Hepatocyte (in vitro differentiated cells): Measurements from ENCODE around the gene CHST11. TPM values are rescaled to one million over a fixed set of nuclear protein-coding genes. Genes with fewer than 3 reads are reported as not detected.

Source experiments
- DNase-seq: peaks from one replicate; pipeline ENCODE4 v3.0.0-alpha.2; 2016; ENCODE audit warnings: low spot score
- H2AFZ ChIP-seq: fragments of 200-600 bp; sonication (generic); 2 replicates; pipeline ENCODE4 v1.6.0; 2016; ENCODE audit warnings: antibody characterized with exemption, mild to moderate bottlenecking
- H3K27ac ChIP-seq: fragments of 200-600 bp; sonication (generic); 2 replicates; pipeline ENCODE4 v1.5.1; 2016; ENCODE audit warnings: mild to moderate bottlenecking
- H3K27me3 ChIP-seq: fragments of 200-600 bp; sonication (generic); 2 replicates; pipeline ENCODE4 v1.6.1; 2016
- H3K36me3 ChIP-seq: fragments of 200-600 bp; sonication (generic); replicated peaks from 2 replicates; pipeline ENCODE4 v1.5.1; 2016; ENCODE audit warnings: low read depth; ENCODE audit not compliant: insufficient read depth
- H3K4me1 ChIP-seq: fragments of 200-600 bp; sonication (generic); 2 replicates; pipeline ENCODE4 v1.5.1; 2016; ENCODE audit warnings: mild to moderate bottlenecking, moderate library complexity; ENCODE audit not compliant: insufficient read depth
- H3K4me2 ChIP-seq: fragments of 200-600 bp; sonication (generic); 2 replicates; pipeline ENCODE4 v1.6.0; 2016
- H3K4me3 ChIP-seq: fragments of 200-600 bp; sonication (generic); 2 replicates; pipeline ENCODE4 v1.5.1; 2016; ENCODE audit warnings: mild to moderate bottlenecking
- H3K79me2 ChIP-seq: fragments of 200-600 bp; sonication (generic); 2 replicates; pipeline ENCODE4 v1.6.0; 2017; ENCODE audit warnings: mild to moderate bottlenecking
- H3K9me2 ChIP-seq: fragments of 200-600 bp; sonication (generic); replicated peaks from 2 replicates; pipeline ENCODE4 v1.6.0; 2017; ENCODE audit warnings: mild to moderate bottlenecking; ENCODE audit not compliant: insufficient read depth
- H3K9me3 ChIP-seq: fragments of 200-600 bp; sonication (generic); 2 replicates; pipeline ENCODE4 v1.5.1; 2016; ENCODE audit warnings: low read depth, mild to moderate bottlenecking
- H4K20me1 ChIP-seq: fragments of 200-600 bp; sonication (generic); 2 replicates; pipeline ENCODE4 v1.6.0; 2016; ENCODE audit warnings: mild to moderate bottlenecking; ENCODE audit not compliant: insufficient read depth, poor library complexity, severe bottlenecking
- EZH2 ChIP-seq: fragments of 200-600 bp; sonication (generic); IDR thresholded peaks from 2 replicates; pipeline ENCODE4 v1.6.1; 2016; ENCODE audit warnings: antibody characterized with exemption, mild to moderate bottlenecking, borderline replicate concordance
- EZH2phosphoT487 ChIP-seq: fragments of 200-600 bp; sonication (generic); IDR thresholded peaks from one replicate; pipeline ENCODE4 v1.6.1; 2018; ENCODE audit warnings: antibody characterized with exemption, mild to moderate bottlenecking, low read depth, moderate library complexity; ENCODE audit not compliant: unreplicated experiment, severe bottlenecking
- WGBS: methylation state at CpG from one replicate; pipeline ENCODE4 v1.1.6; 2016; ENCODE audit warnings: low lambda C conversion rate; ENCODE audit errors: missing lambda C conversion rate; 5-methylcytosine and 5-hydroxymethylcytosine counted together
- polyA plus RNA-seq: library from polyadenylated mRNA; unstranded; fragments of >200 nt; fragmentation: Nextera tagmentation; extraction: Ambion mirVana; gene quantifications from 2 replicates; pipeline ENCODE4 v1.2.1, GENCODE V29; 2016
- total RNA-seq: library from RNA; depleted of rRNA; stranded (reverse); fragments of >200 nt; gene quantifications from 2 replicates; pipeline ENCODE4 v1.2.3, GENCODE V29; 2014
- TF ChIP-seq, protein P1 (sequence below): fragments of 200-600 bp; sonication (generic); IDR thresholded peaks from 2 replicates; pipeline ENCODE4 v1.5.1; 2016; ENCODE audit warnings: antibody characterized with exemption, mild to moderate bottlenecking; ENCODE audit not compliant: poor library complexity

Gene CHST11
- total and polyA plus RNA-seq, 2 experiments from 2014 or later: 5.2 to 8.9 TPM

DNA sequence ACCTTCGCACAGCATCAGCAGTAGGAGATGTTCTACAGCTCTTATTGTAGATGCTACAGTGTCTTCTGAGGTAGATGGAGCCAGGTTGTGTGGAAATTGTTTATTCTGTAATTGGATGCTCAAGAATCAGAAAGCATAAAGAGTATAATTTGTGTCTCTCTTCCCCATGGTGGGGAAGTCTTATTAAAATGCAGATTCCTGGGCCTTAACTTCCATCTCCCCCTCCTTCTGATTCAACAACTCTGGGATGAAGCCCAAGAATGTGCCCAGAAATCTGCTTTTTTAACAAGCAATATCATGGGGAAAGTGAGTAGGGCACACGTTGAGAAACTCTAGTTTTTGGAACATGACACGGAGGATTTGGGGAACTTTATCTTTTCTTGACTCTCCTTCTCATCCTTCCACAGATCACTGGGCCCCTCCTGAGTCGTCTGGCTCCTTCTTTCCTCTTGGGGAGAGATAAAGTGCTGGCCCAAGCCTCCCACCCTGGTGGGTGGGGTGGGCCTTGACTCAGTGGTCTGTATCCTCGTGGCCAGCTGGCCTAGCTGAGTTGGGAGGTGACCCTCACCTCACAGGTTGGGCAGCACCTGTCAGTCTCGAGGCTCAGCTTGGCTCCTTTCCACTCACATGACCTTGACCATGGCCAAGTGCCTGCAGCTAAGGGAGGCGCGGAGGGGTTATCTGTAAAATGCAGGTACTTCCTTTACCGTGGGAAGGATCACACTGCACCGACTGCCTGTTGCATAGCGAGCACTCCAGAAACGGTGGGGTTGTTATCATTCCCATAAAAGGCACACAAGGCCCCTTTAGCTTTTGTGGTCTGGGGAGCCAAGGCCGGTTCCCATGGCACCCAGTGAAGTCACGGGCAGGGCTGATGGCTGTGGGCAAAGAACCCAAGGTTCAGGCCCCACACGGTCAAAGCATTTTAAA lies 141.9 kb downstream of the CHST11 start:
- TF ChIP-seq, protein P1, sequence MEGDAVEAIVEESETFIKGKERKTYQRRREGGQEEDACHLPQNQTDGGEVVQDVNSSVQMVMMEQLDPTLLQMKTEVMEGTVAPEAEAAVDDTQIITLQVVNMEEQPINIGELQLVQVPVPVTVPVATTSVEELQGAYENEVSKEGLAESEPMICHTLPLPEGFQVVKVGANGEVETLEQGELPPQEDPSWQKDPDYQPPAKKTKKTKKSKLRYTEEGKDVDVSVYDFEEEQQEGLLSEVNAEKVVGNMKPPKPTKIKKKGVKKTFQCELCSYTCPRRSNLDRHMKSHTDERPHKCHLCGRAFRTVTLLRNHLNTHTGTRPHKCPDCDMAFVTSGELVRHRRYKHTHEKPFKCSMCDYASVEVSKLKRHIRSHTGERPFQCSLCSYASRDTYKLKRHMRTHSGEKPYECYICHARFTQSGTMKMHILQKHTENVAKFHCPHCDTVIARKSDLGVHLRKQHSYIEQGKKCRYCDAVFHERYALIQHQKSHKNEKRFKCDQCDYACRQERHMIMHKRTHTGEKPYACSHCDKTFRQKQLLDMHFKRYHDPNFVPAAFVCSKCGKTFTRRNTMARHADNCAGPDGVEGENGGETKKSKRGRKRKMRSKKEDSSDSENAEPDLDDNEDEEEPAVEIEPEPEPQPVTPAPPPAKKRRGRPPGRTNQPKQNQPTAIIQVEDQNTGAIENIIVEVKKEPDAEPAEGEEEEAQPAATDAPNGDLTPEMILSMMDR: no peak
- TF ChIP-seq EZH2phosphoT487: no peak
- Histone ChIP-seq H3K79me2 (no peaks in the 10 kb centered on the region), H3K9me2 (no peaks in the 10 kb centered on the region), H4K20me1 (no peaks in the 10 kb centered on the region), H3K27ac (no peak overlapping the region), H3K4me2 (no peak overlapping the region), H3K27me3 (no peaks in the 10 kb centered on the region), H3K36me3 (no peaks in the 10 kb centered on the region), H3K9me3 (no peaks in the 10 kb centered on the region), H3K4me3 (no peak overlapping the region), H2AFZ (no peak overlapping the region), H3K4me1 (peaks cover 4% of the 10 kb centered on the region)
- DNase-seq: no peak
- WGBS: 71% methylated on average over 15 of the region's 15 CpGs

DNA sequence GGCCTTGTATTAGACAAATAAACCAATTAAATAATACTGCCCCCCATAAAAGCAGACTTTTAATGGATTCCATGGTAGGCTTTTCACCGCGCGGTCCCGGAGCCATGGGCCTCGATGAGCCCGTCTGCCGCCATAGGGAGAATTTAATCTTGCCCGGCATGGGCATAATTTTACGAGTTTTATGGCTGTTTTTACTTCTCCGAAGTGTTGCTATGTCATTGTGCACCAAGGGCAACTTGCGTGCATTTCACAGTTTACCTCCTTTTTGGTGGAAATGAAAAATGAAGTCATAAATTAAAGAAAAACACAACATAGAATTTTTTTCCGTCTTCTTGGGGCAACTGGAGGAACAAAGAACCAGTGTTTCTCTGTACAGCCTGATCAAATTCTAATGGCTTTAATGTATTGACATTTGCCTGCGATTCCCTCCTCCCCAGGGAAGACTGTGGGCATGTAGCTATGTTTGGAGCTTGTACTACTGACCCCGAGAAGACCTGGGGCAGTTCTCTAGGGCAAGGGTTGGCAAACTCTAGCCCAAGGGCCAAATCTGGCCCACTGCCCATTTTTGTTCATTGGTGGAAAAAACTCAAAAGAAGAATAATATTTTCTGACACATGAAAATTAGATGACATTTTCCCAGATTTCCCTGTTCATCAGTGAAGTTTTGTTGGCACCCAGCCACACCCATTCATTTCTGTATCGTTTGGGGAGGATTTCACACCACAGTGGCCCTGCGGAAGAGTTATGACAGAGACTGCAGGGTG lies 142.7 kb downstream of the CHST11 start:
- Histone ChIP-seq H3K27me3 (no peaks in the 10 kb centered on the region), H3K4me1 (peaks cover 12% of the 10 kb centered on the region), H3K4me3 (no peak overlapping the region), H3K27ac (no peak overlapping the region), H3K9me3 (no peaks in the 10 kb centered on the region), H3K36me3 (no peaks in the 10 kb centered on the region), H4K20me1 (no peaks in the 10 kb centered on the region), H3K9me2 (no peaks in the 10 kb centered on the region), H3K4me2 (no peak overlapping the region), H3K79me2 (no peaks in the 10 kb centered on the region), H2AFZ (no peak overlapping the region)
- no peak for TF ChIP-seq EZH2phosphoT487
- DNase-seq: no peak
- WGBS: 88% methylated on average over 16 of the region's 16 CpGs

DNA sequence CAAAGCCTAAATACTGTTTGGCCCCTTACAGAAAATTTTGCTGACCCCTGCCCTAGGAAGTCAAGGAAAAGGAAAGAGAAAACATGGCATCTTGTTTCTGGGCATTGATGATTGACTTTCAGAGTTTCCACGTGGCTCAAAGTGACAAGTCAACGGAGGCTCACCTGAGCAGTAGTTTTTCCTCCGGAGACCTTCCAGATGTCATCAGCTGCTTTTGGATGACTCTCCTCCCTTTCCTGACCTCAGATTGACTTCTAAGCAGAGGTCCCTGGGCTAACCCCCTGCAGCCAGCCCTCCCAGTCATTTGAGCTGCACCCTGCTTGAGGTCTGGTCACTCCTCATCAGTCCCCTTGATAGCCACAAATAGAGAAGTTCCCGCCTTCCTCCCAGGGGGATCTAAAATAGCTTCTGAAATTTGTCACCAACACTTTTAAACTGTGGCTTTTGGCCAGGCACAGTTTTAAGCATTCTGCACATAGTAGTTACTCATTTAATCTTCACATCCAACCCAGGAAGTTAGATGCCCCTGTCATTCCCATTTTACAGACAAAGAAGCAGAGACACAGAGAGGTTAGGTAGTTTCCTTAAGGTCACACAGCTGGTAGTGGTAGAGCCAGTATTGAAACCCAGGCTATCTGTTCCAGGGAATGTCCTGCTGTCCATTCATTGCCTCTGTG lies 143.4 kb downstream of the CHST11 start:
- Histone ChIP-seq H3K79me2 (no peaks in the 10 kb centered on the region), H3K9me2 (no peaks in the 10 kb centered on the region), H3K4me1 (peaks cover 15% of the 10 kb centered on the region), H2AFZ (no peak overlapping the region), H3K36me3 (no peaks in the 10 kb centered on the region), H3K4me3 (no peak overlapping the region), H3K27ac (no peak overlapping the region), H4K20me1 (no peaks in the 10 kb centered on the region), H3K4me2 (no peak overlapping the region), H3K27me3 (no peaks in the 10 kb centered on the region), H3K9me3 (no peaks in the 10 kb centered on the region)
- no peak for DNase-seq
- WGBS: 94% methylated on average over 4 of the region's 4 CpGs
- TF ChIP-seq EZH2 (no peak), EZH2phosphoT487 (no peak)

DNA sequence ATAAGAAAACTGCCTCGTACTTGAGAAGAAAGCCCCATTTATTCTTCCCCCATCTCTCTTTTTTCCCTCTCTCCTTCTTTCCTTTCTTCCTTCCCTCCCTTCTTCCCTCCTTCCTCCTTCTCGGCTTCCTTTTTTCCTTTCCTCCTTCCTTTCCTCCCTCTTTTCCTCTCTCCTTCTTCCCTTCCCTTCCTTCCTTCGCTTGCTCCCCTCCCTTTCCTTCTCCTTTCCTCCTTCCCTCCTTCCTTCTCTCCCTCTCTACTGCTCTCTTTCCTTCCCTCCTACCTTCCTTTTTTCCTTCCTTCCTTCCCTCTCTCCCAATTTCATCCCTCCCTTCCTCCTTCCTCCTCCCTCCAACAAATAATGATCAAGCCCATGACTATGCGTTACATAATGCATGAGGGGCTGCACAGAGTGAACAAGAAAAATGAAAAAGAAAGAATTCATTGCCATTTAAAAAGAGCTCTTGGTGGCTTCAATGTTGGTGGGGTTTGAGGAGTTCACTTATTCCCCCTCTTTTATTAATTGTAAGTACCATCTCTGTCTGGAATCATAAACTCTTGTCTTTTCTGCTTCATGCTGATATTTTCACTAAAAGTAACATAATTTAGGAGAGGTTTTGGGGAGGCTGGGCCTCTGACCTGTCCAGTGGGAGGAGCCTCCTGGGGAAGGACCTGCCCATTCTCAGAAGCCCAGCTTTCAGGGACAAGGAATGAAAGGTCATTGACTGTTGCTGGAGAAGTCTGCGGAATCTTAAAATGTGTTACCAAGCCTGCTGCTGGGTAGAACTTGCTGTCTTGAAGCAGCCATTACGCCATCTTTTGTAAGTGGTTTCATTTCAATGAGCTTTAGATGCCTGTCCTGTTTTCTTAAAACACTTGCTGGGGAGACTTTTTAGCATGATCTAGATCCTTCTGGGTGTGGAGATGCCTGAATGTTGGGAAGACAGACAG lies 144.3 kb downstream of the CHST11 start:
- H3K9me3 ChIP-seq: no peaks in the 10 kb centered on the region
- no peak overlapping the region for H2AFZ ChIP-seq
- TF ChIP-seq EZH2 (no peak), EZH2phosphoT487 (no peak)
- TF ChIP-seq, protein P1: no peak
- no peaks in the 10 kb centered on the region for H3K9me2 ChIP-seq
- 74% methylated on average over 6 of the region's 6 CpGs for WGBS
- no peak for DNase-seq
- H4K20me1 ChIP-seq: no peaks in the 10 kb centered on the region
- no peaks in the 10 kb centered on the region for H3K79me2 ChIP-seq
- no peak overlapping the region for H3K4me2 ChIP-seq
- no peak overlapping the region for H3K4me3 ChIP-seq
- H3K36me3 ChIP-seq: no peaks in the 10 kb centered on the region
- no peak overlapping the region for H3K27ac ChIP-seq
- H3K4me1 ChIP-seq: peaks cover 15% of the 10 kb centered on the region
- H3K27me3 ChIP-seq: no peaks in the 10 kb centered on the region
